Measurements from ENCODE around the gene TUBA4A. TPM values are rescaled to one million over a fixed set of nuclear protein-coding genes. Genes with fewer than 3 reads are reported as not detected.

Gene TUBA4A
- total and polyA plus RNA-seq, 9 of the 15 experiments (the other 6 are each of a cell fraction or from before 2014, with no cell fraction given): 25.1 to 174 (median 42.4) TPM

DNA sequence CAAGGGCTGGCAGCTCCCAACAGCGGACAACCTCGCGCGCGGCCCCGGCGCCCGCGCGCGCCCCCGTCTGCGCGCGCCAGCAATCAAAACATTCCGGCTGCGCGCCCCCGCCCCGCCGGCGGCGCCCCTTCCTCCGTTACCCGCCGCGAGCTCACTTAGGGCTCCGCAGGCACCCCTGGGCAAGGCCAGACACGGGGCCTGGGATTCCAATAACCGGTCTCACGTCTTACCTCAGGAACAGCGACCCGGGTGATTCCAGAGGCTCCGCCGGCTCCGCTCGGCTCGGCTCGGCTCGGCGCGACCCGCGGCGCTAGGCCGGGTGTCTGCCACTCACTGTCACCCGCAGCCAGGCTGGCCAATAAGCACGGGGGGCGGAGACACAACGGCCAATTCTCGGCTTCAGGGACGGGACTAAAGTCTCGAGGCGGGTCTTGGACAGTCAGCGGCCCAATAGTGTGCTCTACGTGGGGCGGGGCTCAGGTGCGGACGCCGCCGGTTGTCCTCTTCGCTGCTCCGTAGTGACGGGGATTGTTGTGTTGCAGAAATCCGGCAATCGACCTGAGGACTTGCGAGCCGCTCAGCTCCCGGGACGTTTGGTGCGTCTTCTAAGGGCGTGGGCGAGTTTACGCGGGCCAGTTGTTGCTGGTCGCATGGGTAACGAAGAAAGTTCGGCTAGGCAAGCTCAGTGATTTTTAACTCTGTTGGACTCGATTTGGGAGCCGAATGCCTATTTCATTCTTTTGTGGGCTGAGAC, 24.2 kb downstream of the TUBA4A start, which contains the start of the genes ANKZF1 and ATG9A (continued):
- TF ChIP-seq, protein P1, sequence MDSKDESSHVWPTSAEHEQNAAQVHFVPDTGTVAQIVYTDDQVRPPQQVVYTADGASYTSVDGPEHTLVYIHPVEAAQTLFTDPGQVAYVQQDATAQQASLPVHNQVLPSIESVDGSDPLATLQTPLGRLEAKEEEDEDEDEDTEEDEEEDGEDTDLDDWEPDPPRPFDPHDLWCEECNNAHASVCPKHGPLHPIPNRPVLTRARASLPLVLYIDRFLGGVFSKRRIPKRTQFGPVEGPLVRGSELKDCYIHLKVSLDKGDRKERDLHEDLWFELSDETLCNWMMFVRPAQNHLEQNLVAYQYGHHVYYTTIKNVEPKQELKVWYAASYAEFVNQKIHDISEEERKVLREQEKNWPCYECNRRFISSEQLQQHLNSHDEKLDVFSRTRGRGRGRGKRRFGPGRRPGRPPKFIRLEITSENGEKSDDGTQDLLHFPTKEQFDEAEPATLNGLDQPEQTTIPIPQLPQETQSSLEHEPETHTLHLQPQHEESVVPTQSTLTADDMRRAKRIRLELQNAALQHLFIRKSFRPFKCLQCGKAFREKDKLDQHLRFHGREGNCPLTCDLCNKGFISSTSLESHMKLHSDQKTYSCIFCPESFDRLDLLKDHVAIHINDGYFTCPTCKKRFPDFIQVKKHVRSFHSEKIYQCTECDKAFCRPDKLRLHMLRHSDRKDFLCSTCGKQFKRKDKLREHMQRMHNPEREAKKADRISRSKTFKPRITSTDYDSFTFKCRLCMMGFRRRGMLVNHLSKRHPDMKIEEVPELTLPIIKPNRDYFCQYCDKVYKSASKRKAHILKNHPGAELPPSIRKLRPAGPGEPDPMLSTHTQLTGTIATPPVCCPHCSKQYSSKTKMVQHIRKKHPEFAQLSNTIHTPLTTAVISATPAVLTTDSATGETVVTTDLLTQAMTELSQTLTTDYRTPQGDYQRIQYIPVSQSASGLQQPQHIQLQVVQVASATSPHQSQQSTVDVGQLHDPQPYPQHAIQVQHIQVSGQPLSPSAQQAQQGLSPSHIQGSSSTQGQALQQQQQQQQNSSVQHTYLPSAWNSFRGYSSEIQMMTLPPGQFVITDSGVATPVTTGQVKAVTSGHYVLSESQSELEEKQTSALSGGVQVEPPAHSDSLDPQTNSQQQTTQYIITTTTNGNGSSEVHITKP (IDR thresholded peaks at IDR 0.05; ENCODE audit: partially characterized antibody): no peak
- TF ChIP-seq, protein P2, sequence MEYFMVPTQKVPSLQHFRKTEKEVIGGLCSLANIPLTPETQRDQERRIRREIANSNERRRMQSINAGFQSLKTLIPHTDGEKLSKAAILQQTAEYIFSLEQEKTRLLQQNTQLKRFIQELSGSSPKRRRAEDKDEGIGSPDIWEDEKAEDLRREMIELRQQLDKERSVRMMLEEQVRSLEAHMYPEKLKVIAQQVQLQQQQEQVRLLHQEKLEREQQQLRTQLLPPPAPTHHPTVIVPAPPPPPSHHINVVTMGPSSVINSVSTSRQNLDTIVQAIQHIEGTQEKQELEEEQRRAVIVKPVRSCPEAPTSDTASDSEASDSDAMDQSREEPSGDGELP (CRISPR knock-in tag; IDR thresholded peaks at IDR 0.05; ENCODE audit: borderline replicate concordance): peak; percentile 75; the same call in 1 of the 2 replicates
- TF ChIP-seq MECOM (CRISPR knock-in tag; IDR thresholded peaks at IDR 0.05): no peak
- TF ChIP-seq NFYB (IDR thresholded peaks at IDR 0.05; ENCODE audit: extremely low read depth, insufficient read length): peak; percentile 96
- TF ChIP-seq CBFB (CRISPR knock-in tag; IDR thresholded peaks at IDR 0.05): no peak
- TF ChIP-seq MCM3 (IDR thresholded peaks at IDR 0.05): no peak
- TF ChIP-seq, protein P3, sequence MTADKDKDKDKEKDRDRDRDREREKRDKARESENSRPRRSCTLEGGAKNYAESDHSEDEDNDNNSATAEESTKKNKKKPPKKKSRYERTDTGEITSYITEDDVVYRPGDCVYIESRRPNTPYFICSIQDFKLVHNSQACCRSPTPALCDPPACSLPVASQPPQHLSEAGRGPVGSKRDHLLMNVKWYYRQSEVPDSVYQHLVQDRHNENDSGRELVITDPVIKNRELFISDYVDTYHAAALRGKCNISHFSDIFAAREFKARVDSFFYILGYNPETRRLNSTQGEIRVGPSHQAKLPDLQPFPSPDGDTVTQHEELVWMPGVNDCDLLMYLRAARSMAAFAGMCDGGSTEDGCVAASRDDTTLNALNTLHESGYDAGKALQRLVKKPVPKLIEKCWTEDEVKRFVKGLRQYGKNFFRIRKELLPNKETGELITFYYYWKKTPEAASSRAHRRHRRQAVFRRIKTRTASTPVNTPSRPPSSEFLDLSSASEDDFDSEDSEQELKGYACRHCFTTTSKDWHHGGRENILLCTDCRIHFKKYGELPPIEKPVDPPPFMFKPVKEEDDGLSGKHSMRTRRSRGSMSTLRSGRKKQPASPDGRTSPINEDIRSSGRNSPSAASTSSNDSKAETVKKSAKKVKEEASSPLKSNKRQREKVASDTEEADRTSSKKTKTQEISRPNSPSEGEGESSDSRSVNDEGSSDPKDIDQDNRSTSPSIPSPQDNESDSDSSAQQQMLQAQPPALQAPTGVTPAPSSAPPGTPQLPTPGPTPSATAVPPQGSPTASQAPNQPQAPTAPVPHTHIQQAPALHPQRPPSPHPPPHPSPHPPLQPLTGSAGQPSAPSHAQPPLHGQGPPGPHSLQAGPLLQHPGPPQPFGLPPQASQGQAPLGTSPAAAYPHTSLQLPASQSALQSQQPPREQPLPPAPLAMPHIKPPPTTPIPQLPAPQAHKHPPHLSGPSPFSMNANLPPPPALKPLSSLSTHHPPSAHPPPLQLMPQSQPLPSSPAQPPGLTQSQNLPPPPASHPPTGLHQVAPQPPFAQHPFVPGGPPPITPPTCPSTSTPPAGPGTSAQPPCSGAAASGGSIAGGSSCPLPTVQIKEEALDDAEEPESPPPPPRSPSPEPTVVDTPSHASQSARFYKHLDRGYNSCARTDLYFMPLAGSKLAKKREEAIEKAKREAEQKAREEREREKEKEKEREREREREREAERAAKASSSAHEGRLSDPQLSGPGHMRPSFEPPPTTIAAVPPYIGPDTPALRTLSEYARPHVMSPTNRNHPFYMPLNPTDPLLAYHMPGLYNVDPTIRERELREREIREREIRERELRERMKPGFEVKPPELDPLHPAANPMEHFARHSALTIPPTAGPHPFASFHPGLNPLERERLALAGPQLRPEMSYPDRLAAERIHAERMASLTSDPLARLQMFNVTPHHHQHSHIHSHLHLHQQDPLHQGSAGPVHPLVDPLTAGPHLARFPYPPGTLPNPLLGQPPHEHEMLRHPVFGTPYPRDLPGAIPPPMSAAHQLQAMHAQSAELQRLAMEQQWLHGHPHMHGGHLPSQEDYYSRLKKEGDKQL (CRISPR knock-in tag; IDR thresholded peaks at IDR 0.05; ENCODE audit: borderline replicate concordance): no peak
- no peak for TF ChIP-seq ZNF121 (CRISPR knock-in tag; conservative IDR thresholded peaks at IDR 0.05)
- TF ChIP-seq SP1 (CRISPR knock-in tag; IDR thresholded peaks at IDR 0.05): peak; percentile 93
- TF ChIP-seq ZNF175 (CRISPR knock-in tag; IDR thresholded peaks at IDR 0.05; ENCODE audit: low read depth): peak; percentile 58
- no peak for TF ChIP-seq GTF2A2 (tag; IDR thresholded peaks at IDR 0.05)
- no peak for TF ChIP-seq CAMTA2 (CRISPR knock-in tag; conservative IDR thresholded peaks at IDR 0.05)
- TF ChIP-seq, protein P4, sequence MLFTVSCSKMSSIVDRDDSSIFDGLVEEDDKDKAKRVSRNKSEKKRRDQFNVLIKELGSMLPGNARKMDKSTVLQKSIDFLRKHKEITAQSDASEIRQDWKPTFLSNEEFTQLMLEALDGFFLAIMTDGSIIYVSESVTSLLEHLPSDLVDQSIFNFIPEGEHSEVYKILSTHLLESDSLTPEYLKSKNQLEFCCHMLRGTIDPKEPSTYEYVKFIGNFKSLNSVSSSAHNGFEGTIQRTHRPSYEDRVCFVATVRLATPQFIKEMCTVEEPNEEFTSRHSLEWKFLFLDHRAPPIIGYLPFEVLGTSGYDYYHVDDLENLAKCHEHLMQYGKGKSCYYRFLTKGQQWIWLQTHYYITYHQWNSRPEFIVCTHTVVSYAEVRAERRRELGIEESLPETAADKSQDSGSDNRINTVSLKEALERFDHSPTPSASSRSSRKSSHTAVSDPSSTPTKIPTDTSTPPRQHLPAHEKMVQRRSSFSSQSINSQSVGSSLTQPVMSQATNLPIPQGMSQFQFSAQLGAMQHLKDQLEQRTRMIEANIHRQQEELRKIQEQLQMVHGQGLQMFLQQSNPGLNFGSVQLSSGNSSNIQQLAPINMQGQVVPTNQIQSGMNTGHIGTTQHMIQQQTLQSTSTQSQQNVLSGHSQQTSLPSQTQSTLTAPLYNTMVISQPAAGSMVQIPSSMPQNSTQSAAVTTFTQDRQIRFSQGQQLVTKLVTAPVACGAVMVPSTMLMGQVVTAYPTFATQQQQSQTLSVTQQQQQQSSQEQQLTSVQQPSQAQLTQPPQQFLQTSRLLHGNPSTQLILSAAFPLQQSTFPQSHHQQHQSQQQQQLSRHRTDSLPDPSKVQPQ (CRISPR knock-in tag; IDR thresholded peaks at IDR 0.05; ENCODE audit: borderline replicate concordance): no peak
- TF ChIP-seq SMARCE1 (IDR thresholded peaks at IDR 0.05): no peak
- TF ChIP-seq ESRRA (IDR thresholded peaks at IDR 0.05; ENCODE audit: borderline replicate concordance, low read depth): no peak
